Measurements from ENCODE around the gene RHPN2. TPM values are rescaled to one million over a fixed set of nuclear protein-coding genes. Genes with fewer than 3 reads are reported as not detected.
"Not testable (repeated sequence)": the region's sequence is repeated elsewhere in the genome, so short reads cannot be mapped to it uniquely, and the experiment has no call there.

Gene RHPN2
- total RNA-seq, 1 experiment from 2014 or later, result 29.2 TPM

DNA sequence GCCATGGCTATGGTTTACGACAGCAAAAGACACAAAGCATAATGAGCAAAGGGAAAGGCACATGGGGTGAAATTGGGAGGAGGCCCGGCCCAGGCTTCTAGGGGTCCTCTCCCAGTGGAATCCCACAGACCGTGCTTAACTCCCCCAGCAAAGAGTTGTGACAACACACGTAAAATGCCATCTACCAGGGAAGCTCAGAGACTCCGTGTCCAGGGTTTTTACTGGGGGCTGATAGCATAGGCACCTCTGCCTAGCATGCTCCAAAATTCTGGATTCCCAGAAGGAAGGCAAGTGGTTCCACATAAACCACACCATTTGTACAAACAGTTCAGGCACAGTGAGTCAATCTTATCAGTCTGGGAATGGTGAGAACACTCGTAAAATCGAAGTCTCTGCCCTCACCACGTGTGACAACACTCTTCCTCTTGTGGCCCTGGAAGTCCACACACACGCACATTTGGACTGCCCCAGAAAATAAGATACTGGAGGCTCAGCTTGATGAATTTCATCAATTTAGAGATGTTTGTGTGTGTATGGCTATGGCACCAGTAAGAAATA, 34.9 kb downstream of the RHPN2 start:
- Histone ChIP-seq H3K4ac (ENCODE audit: low read depth, low read length) (no peak overlapping the region), H4K20me1 (ENCODE audit: control insufficient read depth, insufficient read depth, insufficient read length) (no peaks in the 10 kb centered on the region), H2BK20ac (ENCODE audit: low read depth, low read length, poor library complexity, severe bottlenecking) (no peak overlapping the region), H3K4me2 (ENCODE audit: insufficient read depth, insufficient read length, low read length) (no peak overlapping the region), H3K27me3 (ENCODE audit: insufficient read depth, low read length) (no peaks in the 10 kb centered on the region), H3K23me2 (ENCODE audit: insufficient read length, low read depth, low read length, poor library complexity, severe bottlenecking) (no peaks in the 10 kb centered on the region), H3K14ac (ENCODE audit: insufficient read depth, low read length) (no peak overlapping the region), H2BK120ac (ENCODE audit: low read depth, low read length, poor library complexity, severe bottlenecking) (no peak overlapping the region), H3K18ac (ENCODE audit: insufficient read length, low read depth, low read length) (no peak overlapping the region), H3K79me2 (ENCODE audit: insufficient read depth, low read length) (no peaks in the 10 kb centered on the region), H2BK5ac (ENCODE audit: insufficient read length, low read length) (no peak overlapping the region), H3K56ac (ENCODE audit: insufficient read length, low read depth, low read length) (no peak overlapping the region), H3K23ac (ENCODE audit: insufficient read length, low read depth, low read length) (no peak overlapping the region), H3K4me1 (ENCODE audit: insufficient read depth, low read length) (peaks cover 2% of the 10 kb centered on the region; the same call in 1 of the 2 replicates), H3K9me3 (ENCODE audit: control insufficient read depth, low read depth, low read length) (peaks cover 11% of the 10 kb centered on the region), H4K91ac (ENCODE audit: insufficient read length, low read depth, low read length) (no peak overlapping the region), H3K9ac (ENCODE audit: extremely low read depth, insufficient read length, low read length) (no peak overlapping the region), H3K79me1 (ENCODE audit: insufficient read depth, low read depth, low read length, poor library complexity, severe bottlenecking) (peaks cover 2% of the 10 kb centered on the region), H4K5ac (ENCODE audit: insufficient read length, low read depth, low read length) (no peak overlapping the region), H2AFZ (ENCODE audit: low read length) (no peak overlapping the region), H2BK12ac (ENCODE audit: insufficient read length, low read depth, low read length) (no peak overlapping the region), H3T11ph (ENCODE audit: low read length) (no peak overlapping the region), H3K27ac (ENCODE audit: insufficient read length, low read depth, low read length) (no peak overlapping the region), H2BK15ac (ENCODE audit: low read depth, low read length) (no peak overlapping the region), H2AK5ac (ENCODE audit: insufficient read length, low read length) (no peak overlapping the region), H4K8ac (replicated peaks; ENCODE audit: insufficient read length, low read depth, low read length) (no peak overlapping the region)
- Mint-ChIP-seq H3K27ac (no peak overlapping the region), H3K36me3 (ENCODE audit: insufficient read depth in 1 of 3, low read depth in 3 of 3) (peaks cover 36 to 53% (median 37%) of the 10 kb centered on the region in 3 experiments), H3K9me3 (peaks cover 26 to 29% of the 10 kb centered on the region in 2 experiments), H3K4me1 (peaks cover 16 to 26% of the 10 kb centered on the region in 2 experiments), H3K27me3 (ENCODE audit: low read depth) (no peaks in the 10 kb centered on the region), H3K4me3 (no peak overlapping the region)
- no peak for DNase-seq
- no CpG with 5 or more reads among the region's 9 CpGs for WGBS (ENCODE audit: extremely low coverage, insufficient read length, low lambda C conversion rate)
- TF ChIP-seq, protein P1, sequence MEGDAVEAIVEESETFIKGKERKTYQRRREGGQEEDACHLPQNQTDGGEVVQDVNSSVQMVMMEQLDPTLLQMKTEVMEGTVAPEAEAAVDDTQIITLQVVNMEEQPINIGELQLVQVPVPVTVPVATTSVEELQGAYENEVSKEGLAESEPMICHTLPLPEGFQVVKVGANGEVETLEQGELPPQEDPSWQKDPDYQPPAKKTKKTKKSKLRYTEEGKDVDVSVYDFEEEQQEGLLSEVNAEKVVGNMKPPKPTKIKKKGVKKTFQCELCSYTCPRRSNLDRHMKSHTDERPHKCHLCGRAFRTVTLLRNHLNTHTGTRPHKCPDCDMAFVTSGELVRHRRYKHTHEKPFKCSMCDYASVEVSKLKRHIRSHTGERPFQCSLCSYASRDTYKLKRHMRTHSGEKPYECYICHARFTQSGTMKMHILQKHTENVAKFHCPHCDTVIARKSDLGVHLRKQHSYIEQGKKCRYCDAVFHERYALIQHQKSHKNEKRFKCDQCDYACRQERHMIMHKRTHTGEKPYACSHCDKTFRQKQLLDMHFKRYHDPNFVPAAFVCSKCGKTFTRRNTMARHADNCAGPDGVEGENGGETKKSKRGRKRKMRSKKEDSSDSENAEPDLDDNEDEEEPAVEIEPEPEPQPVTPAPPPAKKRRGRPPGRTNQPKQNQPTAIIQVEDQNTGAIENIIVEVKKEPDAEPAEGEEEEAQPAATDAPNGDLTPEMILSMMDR (conservative IDR thresholded peaks at IDR 0.05), result no peak

DNA sequence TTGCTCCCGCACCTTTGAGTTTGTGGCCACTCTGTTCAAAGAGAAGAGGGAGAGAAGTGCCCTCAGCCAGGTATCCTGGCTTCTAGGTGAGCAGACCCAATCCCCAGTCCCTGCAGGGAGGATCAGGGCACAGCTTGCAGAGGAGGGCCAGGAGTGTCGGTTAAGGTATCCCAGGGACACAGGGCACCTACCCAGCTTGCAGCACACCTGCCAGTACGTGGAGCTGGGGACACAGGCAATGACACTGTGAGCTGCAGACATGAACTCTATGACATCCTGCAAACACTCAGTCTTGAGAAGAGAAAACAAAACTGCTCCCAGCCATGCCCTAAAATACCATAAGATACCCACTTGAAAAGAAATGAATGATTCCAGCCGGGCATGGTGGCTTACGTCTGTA, 38.1 kb downstream of the RHPN2 start:
- not testable (repeated sequence) for H3K18ac ChIP-seq (ENCODE audit: insufficient read length, low read depth, low read length); H3K4me1 ChIP-seq (ENCODE audit: insufficient read depth, low read length); H2AFZ ChIP-seq (ENCODE audit: low read length); H3K56ac ChIP-seq (ENCODE audit: insufficient read length, low read depth, low read length); H2AK5ac ChIP-seq (ENCODE audit: insufficient read length, low read length); H2BK12ac ChIP-seq (ENCODE audit: insufficient read length, low read depth, low read length); H3K23me2 ChIP-seq (ENCODE audit: insufficient read length, low read depth, low read length, poor library complexity, severe bottlenecking); H3K23ac ChIP-seq (ENCODE audit: insufficient read length, low read depth, low read length); H3K4me3 Mint-ChIP-seq; H3K14ac ChIP-seq (ENCODE audit: insufficient read depth, low read length); H3K27me3 Mint-ChIP-seq (ENCODE audit: low read depth); H2BK5ac ChIP-seq (ENCODE audit: insufficient read length, low read length); H4K20me1 ChIP-seq (ENCODE audit: control insufficient read depth, insufficient read depth, insufficient read length); H2BK20ac ChIP-seq (ENCODE audit: low read depth, low read length, poor library complexity, severe bottlenecking); H3K27me3 ChIP-seq (ENCODE audit: insufficient read depth, low read length); H4K5ac ChIP-seq (ENCODE audit: insufficient read length, low read depth, low read length); H3K9ac ChIP-seq (ENCODE audit: extremely low read depth, insufficient read length, low read length); H3K27ac ChIP-seq (ENCODE audit: insufficient read length, low read depth, low read length); DNase-seq; H2BK15ac ChIP-seq (ENCODE audit: low read depth, low read length); H3K4me2 ChIP-seq (ENCODE audit: insufficient read depth, insufficient read length, low read length); H3T11ph ChIP-seq (ENCODE audit: low read length); H3K79me2 ChIP-seq (ENCODE audit: insufficient read depth, low read length); H2BK120ac ChIP-seq (ENCODE audit: low read depth, low read length, poor library complexity, severe bottlenecking); H4K91ac ChIP-seq (ENCODE audit: insufficient read length, low read depth, low read length); H3K4ac ChIP-seq (ENCODE audit: low read depth, low read length); H3K79me1 ChIP-seq (ENCODE audit: insufficient read depth, low read depth, low read length, poor library complexity, severe bottlenecking); H4K8ac ChIP-seq (replicated peaks; ENCODE audit: insufficient read length, low read depth, low read length)
- Mint-ChIP-seq H3K4me1 (peaks cover 24 to 38% of the 10 kb centered on the region in 2 experiments), H3K27ac (peak overlapping the region in 2 of 3 experiments; percentile 44 to 65; a peak in 4 of 7 replicates), H3K36me3 (ENCODE audit: insufficient read depth in 1 of 3, low read depth in 3 of 3) (peaks cover 38 to 58% (median 48%) of the 10 kb centered on the region in 3 experiments), H3K9me3 (peaks cover 26 to 29% of the 10 kb centered on the region in 2 experiments)
- peaks cover 11% of the 10 kb centered on the region for H3K9me3 ChIP-seq (ENCODE audit: control insufficient read depth, low read depth, low read length)
- no CpG with 5 or more reads among the region's 5 CpGs for WGBS (ENCODE audit: extremely low coverage, insufficient read length, low lambda C conversion rate)

All from H9 (cell line).